K562 (cell line): Measurements from ENCODE around the gene ARFGAP3. TPM values are rescaled to one million over a fixed set of nuclear protein-coding genes. Genes with fewer than 3 reads are reported as not detected.

ENCODE experiments used
- ATAC-seq: fragments of 200-7000 bp; cut with Tn5 transposase; 3 replicates; pipeline ENCODE4 v1.9.1; 2020; ENCODE audit warnings: moderate library complexity
- BruUV-seq: library from RNA; stranded (reverse); fragments of 400-500 nt; replicated peaks from 2 replicates; lab custom pipeline; 2021; lab: Mats Ljungman, UMichigan
- CTCF ChIA-PET: fragments of 300-600 bp; formaldehyde crosslinking; extraction: SDS; loops from one replicate; lab custom pipeline; 2021; ENCODE audit warnings: low intra/inter-chr PET ratio; lab: Yijun Ruan, JAX
- POLR2A ChIA-PET: fragments of 300-600, 350-650 bp; sonication (Branson Sonifier 250); formaldehyde crosslinking; extraction: SDS; loops from one replicate; lab custom pipeline; 2021; ENCODE audit warnings: antibody characterized with exemption, inconsistent platforms; lab: Yijun Ruan, JAX
- DNase-seq, 4 experiments: peaks; one replicate each; pipeline versions ENCODE4 v3.0.0 to v3.0.0-alpha.2; 2011 to 2018; ENCODE audit warnings: low spot score in 3 of 4, mixed read lengths in 3 of 4; ENCODE audit errors: extremely low read depth in 1 of 4
- FAIRE-seq: peaks from 2 replicates; lab custom pipeline; 2011; peaks lifted over from hg19 to GRCh38; lab: Jason Lieb, UNC
- H2AFZ ChIP-seq: 2 replicates; pipeline ENCODE4 v1.6.0; 2011; ENCODE audit warnings: low read depth, low read length, control low read depth, inconsistent platforms
- H3K27ac ChIP-seq: fragments of 200-600 bp; 3 replicates; pipeline ENCODE4 v1.8.0; 2011; ENCODE audit warnings: low read depth, mild to moderate bottlenecking, control low read depth, inconsistent platforms, low read length, moderate library complexity, mixed read lengths; ENCODE audit errors: extremely low read depth
- H3K27me3 ChIP-seq, 2 experiments: fragments of 300-600 bp in 1 of 2; 2 replicates in 1 of 2; 3 replicates in 1 of 2; pipeline versions ENCODE4 v1.6.0 to v1.8.0; 2011; ENCODE audit warnings: inconsistent platforms in 2 of 2, low read length in 2 of 2, mild to moderate bottlenecking in 1 of 2, mixed read lengths in 1 of 2, moderate library complexity in 1 of 2; ENCODE audit not compliant: control insufficient read depth in 2 of 2, insufficient read depth in 2 of 2
- H3K36me3 ChIP-seq: fragments of 300-600 bp; 3 replicates; pipeline ENCODE4 v1.8.0; 2011; ENCODE audit warnings: mild to moderate bottlenecking, low read length, inconsistent platforms; ENCODE audit not compliant: control insufficient read depth, insufficient read depth
- H3K4me1 ChIP-seq, 2 experiments: fragments of 200-600 bp in 1 of 2; replicated peaks in 1 of 2; 2 replicates in 1 of 2; 3 replicates in 1 of 2; pipeline versions ENCODE4 v1.5.1 to v1.8.0; 2011; ENCODE audit warnings: inconsistent platforms in 2 of 2, low read length in 2 of 2, mild to moderate bottlenecking in 1 of 2, mixed read lengths in 1 of 2, moderate library complexity in 1 of 2; ENCODE audit not compliant: control insufficient read depth in 2 of 2, insufficient read depth in 2 of 2
- H3K4me2 ChIP-seq: 2 replicates; pipeline ENCODE4 v1.6.1; 2011; ENCODE audit warnings: low read length, control low read depth, inconsistent platforms, mixed read lengths; ENCODE audit not compliant: insufficient read depth
- H3K4me3 ChIP-seq: fragments of 200-600 bp; sonication (generic), shearing (Covaris generic); 2 replicates; pipeline ENCODE4 v1.5.1; 2016; ENCODE audit warnings: control low read depth, inconsistent platforms
- H3K79me2 ChIP-seq: fragments of 200-600 bp; 3 replicates; pipeline ENCODE4 v1.8.0; 2011; ENCODE audit warnings: low read length, inconsistent platforms; ENCODE audit not compliant: control insufficient read depth, insufficient read depth
- H3K9ac ChIP-seq, 2 experiments: 2 replicates each; pipeline versions ENCODE4 v1.6.0 to v1.6.1; 2011; ENCODE audit warnings: low read depth in 2 of 2, low read length in 2 of 2, control low read depth in 1 of 2, inconsistent platforms in 1 of 2, mild to moderate bottlenecking in 1 of 2, mixed read lengths in 1 of 2; ENCODE audit not compliant: insufficient read depth in 1 of 2
- H3K9me1 ChIP-seq: one replicate; pipeline ENCODE4 v1.6.0; 2011; ENCODE audit warnings: inconsistent platforms, mild to moderate bottlenecking, low read length, moderate library complexity; ENCODE audit not compliant: control insufficient read depth, insufficient read depth
- H3K9me3 ChIP-seq: replicated peaks from 2 replicates; pipeline ENCODE4 v1.5.1; 2011; ENCODE audit warnings: low read depth, low read length, inconsistent platforms; ENCODE audit not compliant: control insufficient read depth, insufficient read depth
- H4K20me1 ChIP-seq: replicated peaks from 2 replicates; pipeline ENCODE4 v1.6.1; 2011; ENCODE audit warnings: low read length, inconsistent platforms, mixed read lengths; ENCODE audit not compliant: control insufficient read depth, insufficient read depth
- BCOR ChIP-seq: fragments of 450-650 bp; IDR thresholded peaks from 2 replicates; pipeline ENCODE4 v1.6.1; 2016
- CHD1 ChIP-seq: fragments of 200-600 bp; sonication (generic); IDR thresholded peaks from one replicate; pipeline ENCODE4 v1.6.1; 2012; ENCODE audit warnings: mild to moderate bottlenecking, moderate library complexity, low read length, inconsistent platforms
- CREB3 ChIP-seq: fragments of 450-650 bp; conservative IDR thresholded peaks from 2 replicates; pipeline ENCODE4 v1.6.1; 2016; ENCODE audit warnings: missing genetic modification characterization, low read depth, mild to moderate bottlenecking, missing compliant biosample characterization, moderate library complexity
- DACH1 ChIP-seq: fragments of 450-650 bp; IDR thresholded peaks from 2 replicates; pipeline ENCODE4 v1.6.1; 2018; ENCODE audit not compliant: partially characterized antibody
- FUS ChIP-seq: fragments of 200-400 bp; formaldehyde crosslinking; optimal IDR thresholded peaks from 2 replicates; pipeline ENCODE3; 2017; ENCODE audit warnings: low read depth, low read length
- GABPA ChIP-seq: fragments of 200-800 bp; sonication (Bioruptor generic); conservative IDR thresholded peaks from 2 replicates; pipeline ENCODE4 v1.6.1; 2016; ENCODE audit warnings: low read depth, missing genetic modification characterization, missing compliant biosample characterization
- ILK ChIP-seq: fragments of 450-650 bp; IDR thresholded peaks from 2 replicates; pipeline ENCODE4 v1.6.1; 2016; ENCODE audit warnings: missing genetic modification characterization, low read depth, mild to moderate bottlenecking, missing compliant biosample characterization, moderate library complexity, borderline replicate concordance
- NONO ChIP-seq, 2 experiments: fragments of 200-400 bp in 1 of 2; fragments of 450-650 bp in 1 of 2; formaldehyde crosslinking in 1 of 2; IDR thresholded peaks; 2 replicates each; pipeline ENCODE4 v1.6.1; 2017; ENCODE audit warnings: low read depth in 2 of 2, mild to moderate bottlenecking in 2 of 2, moderate library complexity in 2 of 2, low read length in 1 of 2
- PRPF4 ChIP-seq: fragments of 200-400 bp; formaldehyde crosslinking; IDR thresholded peaks from one replicate; pipeline ENCODE4 v1.6.1; 2017; ENCODE audit warnings: low read length, low read depth, mild to moderate bottlenecking; ENCODE audit not compliant: insufficient read depth, poor library complexity, severe bottlenecking
- SNIP1 ChIP-seq: fragments of 450-650 bp; IDR thresholded peaks from 2 replicates; pipeline ENCODE4 v1.7.1; 2017; ENCODE audit warnings: low read depth, mild to moderate bottlenecking
- TBP ChIP-seq: optimal IDR thresholded peaks from 2 replicates; pipeline ENCODE3; 2011; ENCODE audit warnings: low read depth, low read length, improper control_type of control experiment
- U2AF1 ChIP-seq: fragments of 200-400 bp; formaldehyde crosslinking; optimal IDR thresholded peaks from 2 replicates; pipeline ENCODE3; 2017; ENCODE audit warnings: mild to moderate bottlenecking, low read depth, low read length, moderate library complexity
- ZNF197 ChIP-seq: fragments of 200-800 bp; sonication (Bioruptor generic); IDR thresholded peaks from 2 replicates; pipeline ENCODE4 v1.6.1; 2016; ENCODE audit warnings: low read depth, missing genetic modification characterization, missing compliant biosample characterization
- ZNF212 ChIP-seq: fragments of 450-650 bp; formaldehyde crosslinking; IDR thresholded peaks from 2 replicates; pipeline ENCODE4 v1.4.0; 2020; ENCODE audit warnings: mild to moderate bottlenecking
- WGBS: fragments of 100-300 bp; shearing (Covaris generic); methylation state at CpG from one replicate; pipeline ENCODE4 v1.1.6; 2016; ENCODE audit warnings: low coverage, mixed read lengths; ENCODE audit not compliant: insufficient coverage; ENCODE audit errors: missing lambda C conversion rate; 5-methylcytosine and 5-hydroxymethylcytosine counted together
- in situ Hi-C: fragments of 300-500 bp; cut with MboI; formaldehyde crosslinking; loops from 4 replicates; pipeline ENCODE4 v1.15.0; 2018; ENCODE audit warnings: inconsistent platforms, mixed read lengths
- intact Hi-C: fragments of 100-400 bp; cut with micrococcal nuclease; formaldehyde crosslinking; loops from 2 replicates; pipeline ENCODE4 v1.14.2; 2022
- polyA plus RNA-seq, 8 experiments: library from polyadenylated mRNA; depleted of rRNA in 4 of 8; stranded (reverse) in 5 of 8; unstranded in 3 of 8; fragments of >200 nt; fragmentation: Nextera tagmentation in 2 of 8; fragmentation: Illumina TruSeq in 1 of 8; extraction: Ambion mirVana in 2 of 8; extraction: Trizol in 1 of 8; gene quantifications; 2 replicates each; pipeline versions ENCODE4 v1.2.1 to v1.2.3, GENCODE V29; 2011 to 2014; ENCODE audit warnings: inconsistent platforms in 1 of 8, missing spikeins in 1 of 8
- total RNA-seq, 7 experiments: library from RNA; depleted of rRNA in 6 of 7; stranded (reverse); fragments of >200 nt in 6 of 7; fragmentation: Illumina TruSeq in 2 of 7; extraction: Trizol in 2 of 7; gene quantifications; 2 replicates each; pipeline versions ENCODE4 v1.2.1 to v1.2.3, GENCODE V29; 2011 to 2021; ENCODE audit warnings: low replicate concordance in 1 of 7

The ARFGAP3 gene
- total and polyA plus RNA-seq, 9 of the 15 experiments (the other 6 are each of a cell fraction or from before 2014, with no cell fraction given): 14.2 to 31.9 (median 22.7) TPM

DNA sequence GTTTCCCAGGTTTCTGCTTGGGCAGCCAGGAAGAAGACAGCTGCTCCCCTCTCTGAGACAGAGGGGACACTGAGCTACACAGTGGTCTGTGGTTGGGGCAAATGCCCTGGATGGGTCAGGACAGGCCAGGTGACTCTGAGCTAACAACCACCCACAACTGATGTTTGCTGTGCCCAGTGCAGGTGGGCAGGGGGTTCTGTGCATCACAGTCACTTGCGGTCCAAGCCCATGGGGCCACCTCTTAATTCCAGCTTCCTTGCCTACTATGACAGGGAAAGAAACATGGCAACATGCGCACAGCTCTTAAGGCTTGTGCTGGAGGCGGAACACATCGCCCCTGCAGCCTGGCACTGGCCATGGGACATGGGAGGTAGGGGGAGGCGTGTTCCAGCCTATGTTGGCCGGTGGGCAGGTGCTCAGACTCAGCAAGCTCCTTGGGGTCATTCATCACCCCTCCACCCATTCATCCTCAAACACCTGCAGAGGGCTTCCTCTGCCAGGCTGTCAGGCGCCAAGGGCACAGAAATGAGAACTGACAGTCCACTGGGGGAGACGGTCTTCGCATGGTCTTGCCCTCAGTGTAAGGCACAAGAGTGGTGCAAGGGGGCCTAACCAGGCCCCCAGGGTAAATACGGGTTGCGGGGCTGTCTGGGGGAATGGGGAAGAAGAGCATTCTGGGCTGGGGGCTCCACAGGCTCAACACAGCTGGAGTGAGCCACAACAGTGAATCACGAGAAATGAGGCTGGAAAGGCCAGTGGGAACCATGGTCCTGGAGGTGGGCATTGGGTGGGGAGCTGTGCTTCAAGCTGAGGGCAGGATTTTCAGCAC, 55.6 kb downstream of the ARFGAP3 start:
- no peak for TF ChIP-seq ZNF197 (CRISPR knock-in tag)
- no peak for TF ChIP-seq FUS
- TF ChIP-seq U2AF1: no peak
- no peak for TF ChIP-seq CREB3
- no peak for TF ChIP-seq CHD1
- no peak for TF ChIP-seq BCOR
- no peak for TF ChIP-seq GABPA (tag)
- no peak for TF ChIP-seq NONO (IDR thresholded peaks at IDR 0.05; ENCODE audit: low read depth in 2 of 2, low read length in 1 of 2)
- TF ChIP-seq SNIP1: no peak
- no peak for TF ChIP-seq DACH1
- TF ChIP-seq ZNF212: no peak
- no peak for TF ChIP-seq TBP
- no peak for TF ChIP-seq ILK (tag)
- TF ChIP-seq PRPF4: no peak
- TF ChIP-seq, all 486 proteins: peak for 0
- H3K36me3 ChIP-seq: peaks cover 6% of the 10 kb centered on the region; the same call in 2 of the 3 replicates
- no peak overlapping the region for H3K4me2 ChIP-seq
- WGBS: 90% methylated on average over 8 of the region's 12 CpGs
- no peaks in the 10 kb centered on the region for H3K9me1 ChIP-seq
- H3K27me3 ChIP-seq: no peaks in the 10 kb centered on the region
- no peak for DNase-seq
- H3K4me1 ChIP-seq: no peaks in the 10 kb centered on the region; a peak in 2 of 5 replicates
- no peak overlapping the region for H2AFZ ChIP-seq
- BruUV-seq: no TSS peak
- no peaks in the 10 kb centered on the region for H3K9me3 ChIP-seq
- ChIA-PET POLR2A (interaction anchor here (1.1 kb wide), 1 partner anchor 9 kb away, joined by 4 read pairs; no protein-coding TSS in a partner anchor), CTCF (no interaction called here)
- no peaks in the 10 kb centered on the region for H3K79me2 ChIP-seq
- no peak overlapping the region for H3K9ac ChIP-seq
- no peaks in the 10 kb centered on the region for H4K20me1 ChIP-seq
- no peak for FAIRE-seq
- in situ Hi-C loops: no loop called here
- no peak overlapping the region for H3K27ac ChIP-seq
- intact Hi-C loops: no loop called here
- no peak for ATAC-seq
- H3K4me3 ChIP-seq: no peak overlapping the region
